HepG2 (cell line): ENCODE results near the gene HHEX. TPM values are rescaled to one million over a fixed set of nuclear protein-coding genes. Genes with fewer than 3 reads are reported as not detected.
A peak's percentile ranks its signal among the peaks of the same experiment; 100 is the strongest.

Source experiments
- ATM ChIP-seq: fragments of 450-650 bp; IDR thresholded peaks from 2 replicates; pipeline ENCODE4 v1.7.1; 2017; ENCODE audit warnings: mild to moderate bottlenecking, borderline replicate concordance
- BCL6 ChIP-seq: IDR thresholded peaks from 2 replicates; pipeline ENCODE4 v1.6.1; 2016; ENCODE audit warnings: missing genetic modification reagents, missing compliant biosample characterization
- ERF ChIP-seq: IDR thresholded peaks from 2 replicates; pipeline ENCODE4 v1.6.1; 2018; ENCODE audit warnings: missing biosample characterization, missing genetic modification reagents
- HNF4A ChIP-seq: sonication (generic); formaldehyde crosslinking; IDR thresholded peaks from 2 replicates; pipeline ENCODE4 v1.4.0; 2020; ENCODE audit warnings: missing genetic modification reagents
- IRX3 ChIP-seq: sonication (generic); formaldehyde crosslinking; IDR thresholded peaks from 2 replicates; pipeline ENCODE4 v1.8.1; 2023; ENCODE audit warnings: mild to moderate bottlenecking, low read depth, missing genetic modification reagents, borderline replicate concordance
- JUNB ChIP-seq: sonication (generic); formaldehyde crosslinking; IDR thresholded peaks from 2 replicates; pipeline ENCODE4 v1.8.0; 2022; ENCODE audit warnings: missing genetic modification reagents, mild to moderate bottlenecking, borderline replicate concordance
- MAF1 ChIP-seq: sonication (generic); formaldehyde crosslinking; IDR thresholded peaks from 2 replicates; pipeline ENCODE4 v1.5.0; 2020; ENCODE audit warnings: missing genetic modification reagents, borderline replicate concordance
- MED8 ChIP-seq: sonication (generic); formaldehyde crosslinking; IDR thresholded peaks from 2 replicates; pipeline ENCODE4 v1.8.1; 2023; ENCODE audit warnings: mild to moderate bottlenecking, missing genetic modification reagents; ENCODE audit not compliant: insufficient replicate concordance
- SNAI1 ChIP-seq: sonication (generic); formaldehyde crosslinking; IDR thresholded peaks from 2 replicates; pipeline ENCODE4 v1.5.0; 2020; ENCODE audit warnings: mild to moderate bottlenecking, missing genetic modification reagents, borderline replicate concordance
- ZFX ChIP-seq: sonication (generic); formaldehyde crosslinking; IDR thresholded peaks from 2 replicates; pipeline ENCODE4 v1.4.0; 2020; ENCODE audit warnings: mild to moderate bottlenecking, low read depth, missing genetic modification reagents, moderate library complexity
- ZIK1 ChIP-seq: sonication (generic); formaldehyde crosslinking; IDR thresholded peaks from 2 replicates; pipeline ENCODE4 v1.5.0; 2020; ENCODE audit warnings: mild to moderate bottlenecking, low read depth, missing genetic modification reagents, borderline replicate concordance
- ZNF891 ChIP-seq: sonication (generic); formaldehyde crosslinking; IDR thresholded peaks from 2 replicates; pipeline ENCODE4 v1.5.0; 2020; ENCODE audit warnings: mild to moderate bottlenecking, missing genetic modification reagents
- polyA plus RNA-seq, 8 experiments: library from polyadenylated mRNA; depleted of rRNA in 3 of 8; stranded (reverse) in 7 of 8; unstranded in 1 of 8; fragments of >200 nt; fragmentation: Illumina TruSeq in 4 of 8; extraction: Trizol in 4 of 8; gene quantifications; 2 replicates each; pipeline versions ENCODE4 v1.2.1 to v1.2.3, GENCODE V29; 2011 to 2016; ENCODE audit warnings: low read depth in 4 of 8, missing spikeins in 1 of 8, mixed read lengths in 1 of 8; ENCODE audit not compliant: insufficient read depth in 1 of 8
- total RNA-seq, 5 experiments: library from RNA; depleted of rRNA; stranded (reverse); fragments of >200 nt; fragmentation: Illumina TruSeq; extraction: Trizol; gene quantifications; 2 replicates each; pipeline ENCODE4 v1.2.3, GENCODE V29; 2016; ENCODE audit warnings: low read depth in 1 of 5
- TF ChIP-seq, protein P1 (sequence below): sonication (generic); formaldehyde crosslinking; IDR thresholded peaks from 2 replicates; pipeline ENCODE4 v1.5.1; 2020; ENCODE audit warnings: missing genetic modification reagents, mild to moderate bottlenecking, borderline replicate concordance
- TF ChIP-seq, protein P2 (sequence below): IDR thresholded peaks from 2 replicates; pipeline ENCODE4 v1.6.1; 2016
- TF ChIP-seq, protein P3 (sequence below): sonication (generic); formaldehyde crosslinking; IDR thresholded peaks from 2 replicates; pipeline ENCODE4 v1.4.0; 2020; ENCODE audit warnings: missing genetic modification reagents
- TF ChIP-seq, protein P4 (sequence below): sonication (generic); formaldehyde crosslinking; IDR thresholded peaks from 2 replicates; pipeline ENCODE4 v1.4.0; 2020; ENCODE audit warnings: mild to moderate bottlenecking, missing genetic modification reagents
- TF ChIP-seq, protein P5 (sequence below): sonication (generic); formaldehyde crosslinking; conservative IDR thresholded peaks from 2 replicates; pipeline ENCODE4 v1.8.0; 2022; ENCODE audit warnings: missing genetic modification reagents
- TF ChIP-seq, protein P6 (sequence below): sonication (generic); IDR thresholded peaks from 2 replicates; pipeline ENCODE4 v1.6.1; 2016; ENCODE audit warnings: low read depth, borderline replicate concordance

HHEX gene
- total and polyA plus RNA-seq, 2 of the 13 experiments (the other 11 are each of a cell fraction or from before 2014, with no cell fraction given) = 44.5 to 48.7 TPM

DNA sequence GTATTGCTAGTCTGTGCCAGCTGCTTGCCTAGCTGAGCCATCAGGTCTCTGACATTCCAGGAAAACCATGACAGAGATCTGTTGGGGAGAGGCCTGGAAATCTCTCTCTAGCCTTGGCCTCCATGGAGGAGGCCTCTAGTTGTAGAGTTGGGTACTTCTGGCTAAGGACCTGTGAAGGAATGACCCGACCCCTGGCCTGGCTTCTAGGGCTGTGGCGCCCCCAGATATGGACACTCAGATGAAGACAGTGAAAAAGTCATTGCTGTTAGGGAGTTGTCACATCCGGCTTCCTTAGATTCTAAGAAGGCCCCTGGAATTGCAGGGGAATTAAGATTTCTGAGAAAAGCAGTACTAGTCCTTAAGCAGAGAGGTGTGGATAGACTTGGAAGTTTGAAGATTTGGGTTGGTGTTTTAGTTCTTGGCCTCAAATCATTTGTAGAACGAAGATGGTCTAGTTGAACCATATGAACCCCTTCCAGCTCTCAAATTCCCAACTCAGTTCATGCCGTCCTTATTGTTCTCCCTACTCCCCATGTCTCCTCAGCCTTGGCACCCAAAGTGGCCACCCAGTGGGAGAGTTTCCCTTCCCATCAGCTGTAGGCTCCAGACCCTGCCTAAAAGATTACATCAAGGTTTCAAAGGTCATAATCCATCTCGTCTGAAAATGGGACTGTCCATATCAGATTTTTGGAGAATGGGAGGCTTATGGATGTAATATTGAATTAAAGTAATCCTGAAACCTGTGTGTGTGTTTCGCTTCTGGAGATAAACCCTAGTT is 7.0 kb downstream of the HHEX start (continued):
- TF ChIP-seq, protein P1, sequence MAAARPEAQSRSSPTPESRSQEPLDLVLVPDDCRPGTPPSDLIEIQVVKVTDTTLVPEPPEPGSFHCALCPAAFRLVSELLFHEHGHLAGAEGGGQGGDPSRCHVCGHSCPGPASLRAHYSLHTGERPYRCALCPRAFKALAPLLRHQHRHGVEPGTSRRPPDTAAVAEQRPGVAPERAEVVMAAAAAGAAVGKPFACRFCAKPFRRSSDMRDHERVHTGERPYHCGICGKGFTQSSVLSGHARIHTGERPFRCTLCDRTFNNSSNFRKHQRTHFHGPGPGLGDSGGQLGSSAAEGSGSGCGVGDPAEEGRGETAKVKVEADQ (CRISPR knock-in tag) = no peak
- TF ChIP-seq ZNF891 (no peak), MED8 (peak; percentile 29), MAF1 (no peak), ZFX (CRISPR knock-in tag) (peak; percentile 56), HNF4A (CRISPR knock-in tag) (peak; percentile 60), ERF (CRISPR knock-in tag) (no peak; the same call in 1 of the 2 replicates), BCL6 (CRISPR knock-in tag) (no peak), JUNB (no peak), SNAI1 (CRISPR knock-in tag) (no peak; the same call in 1 of the 2 replicates), ZIK1 (CRISPR knock-in tag) (no peak), IRX3 (CRISPR knock-in tag) (no peak), ATM (no peak)
- TF ChIP-seq, protein P2, sequence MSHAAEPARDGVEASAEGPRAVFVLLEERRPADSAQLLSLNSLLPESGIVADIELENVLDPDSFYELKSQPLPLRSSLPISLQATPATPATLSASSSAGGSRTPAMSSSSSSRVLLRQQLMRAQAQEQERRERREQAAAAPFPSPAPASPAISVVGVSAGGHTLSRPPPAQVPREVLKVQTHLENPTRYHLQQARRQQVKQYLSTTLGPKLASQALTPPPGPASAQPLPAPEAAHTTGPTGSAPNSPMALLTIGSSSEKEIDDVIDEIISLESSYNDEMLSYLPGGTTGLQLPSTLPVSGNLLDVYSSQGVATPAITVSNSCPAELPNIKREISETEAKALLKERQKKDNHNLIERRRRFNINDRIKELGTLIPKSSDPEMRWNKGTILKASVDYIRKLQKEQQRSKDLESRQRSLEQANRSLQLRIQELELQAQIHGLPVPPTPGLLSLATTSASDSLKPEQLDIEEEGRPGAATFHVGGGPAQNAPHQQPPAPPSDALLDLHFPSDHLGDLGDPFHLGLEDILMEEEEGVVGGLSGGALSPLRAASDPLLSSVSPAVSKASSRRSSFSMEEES = no peak
- TF ChIP-seq, protein P3, sequence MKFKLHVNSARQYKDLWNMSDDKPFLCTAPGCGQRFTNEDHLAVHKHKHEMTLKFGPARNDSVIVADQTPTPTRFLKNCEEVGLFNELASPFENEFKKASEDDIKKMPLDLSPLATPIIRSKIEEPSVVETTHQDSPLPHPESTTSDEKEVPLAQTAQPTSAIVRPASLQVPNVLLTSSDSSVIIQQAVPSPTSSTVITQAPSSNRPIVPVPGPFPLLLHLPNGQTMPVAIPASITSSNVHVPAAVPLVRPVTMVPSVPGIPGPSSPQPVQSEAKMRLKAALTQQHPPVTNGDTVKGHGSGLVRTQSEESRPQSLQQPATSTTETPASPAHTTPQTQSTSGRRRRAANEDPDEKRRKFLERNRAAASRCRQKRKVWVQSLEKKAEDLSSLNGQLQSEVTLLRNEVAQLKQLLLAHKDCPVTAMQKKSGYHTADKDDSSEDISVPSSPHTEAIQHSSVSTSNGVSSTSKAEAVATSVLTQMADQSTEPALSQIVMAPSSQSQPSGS = peak; percentile 51
- TF ChIP-seq, protein P4, sequence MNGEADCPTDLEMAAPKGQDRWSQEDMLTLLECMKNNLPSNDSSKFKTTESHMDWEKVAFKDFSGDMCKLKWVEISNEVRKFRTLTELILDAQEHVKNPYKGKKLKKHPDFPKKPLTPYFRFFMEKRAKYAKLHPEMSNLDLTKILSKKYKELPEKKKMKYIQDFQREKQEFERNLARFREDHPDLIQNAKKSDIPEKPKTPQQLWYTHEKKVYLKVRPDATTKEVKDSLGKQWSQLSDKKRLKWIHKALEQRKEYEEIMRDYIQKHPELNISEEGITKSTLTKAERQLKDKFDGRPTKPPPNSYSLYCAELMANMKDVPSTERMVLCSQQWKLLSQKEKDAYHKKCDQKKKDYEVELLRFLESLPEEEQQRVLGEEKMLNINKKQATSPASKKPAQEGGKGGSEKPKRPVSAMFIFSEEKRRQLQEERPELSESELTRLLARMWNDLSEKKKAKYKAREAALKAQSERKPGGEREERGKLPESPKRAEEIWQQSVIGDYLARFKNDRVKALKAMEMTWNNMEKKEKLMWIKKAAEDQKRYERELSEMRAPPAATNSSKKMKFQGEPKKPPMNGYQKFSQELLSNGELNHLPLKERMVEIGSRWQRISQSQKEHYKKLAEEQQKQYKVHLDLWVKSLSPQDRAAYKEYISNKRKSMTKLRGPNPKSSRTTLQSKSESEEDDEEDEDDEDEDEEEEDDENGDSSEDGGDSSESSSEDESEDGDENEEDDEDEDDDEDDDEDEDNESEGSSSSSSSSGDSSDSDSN (CRISPR knock-in tag) = peak; percentile 35; the same call in 1 of the 2 replicates
- TF ChIP-seq, protein P5, sequence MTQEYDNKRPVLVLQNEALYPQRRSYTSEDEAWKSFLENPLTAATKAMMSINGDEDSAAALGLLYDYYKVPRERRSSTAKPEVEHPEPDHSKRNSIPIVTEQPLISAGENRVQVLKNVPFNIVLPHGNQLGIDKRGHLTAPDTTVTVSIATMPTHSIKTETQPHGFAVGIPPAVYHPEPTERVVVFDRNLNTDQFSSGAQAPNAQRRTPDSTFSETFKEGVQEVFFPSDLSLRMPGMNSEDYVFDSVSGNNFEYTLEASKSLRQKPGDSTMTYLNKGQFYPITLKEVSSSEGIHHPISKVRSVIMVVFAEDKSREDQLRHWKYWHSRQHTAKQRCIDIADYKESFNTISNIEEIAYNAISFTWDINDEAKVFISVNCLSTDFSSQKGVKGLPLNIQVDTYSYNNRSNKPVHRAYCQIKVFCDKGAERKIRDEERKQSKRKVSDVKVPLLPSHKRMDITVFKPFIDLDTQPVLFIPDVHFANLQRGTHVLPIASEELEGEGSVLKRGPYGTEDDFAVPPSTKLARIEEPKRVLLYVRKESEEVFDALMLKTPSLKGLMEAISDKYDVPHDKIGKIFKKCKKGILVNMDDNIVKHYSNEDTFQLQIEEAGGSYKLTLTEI (CRISPR knock-in tag) = no peak
- TF ChIP-seq, protein P6, sequence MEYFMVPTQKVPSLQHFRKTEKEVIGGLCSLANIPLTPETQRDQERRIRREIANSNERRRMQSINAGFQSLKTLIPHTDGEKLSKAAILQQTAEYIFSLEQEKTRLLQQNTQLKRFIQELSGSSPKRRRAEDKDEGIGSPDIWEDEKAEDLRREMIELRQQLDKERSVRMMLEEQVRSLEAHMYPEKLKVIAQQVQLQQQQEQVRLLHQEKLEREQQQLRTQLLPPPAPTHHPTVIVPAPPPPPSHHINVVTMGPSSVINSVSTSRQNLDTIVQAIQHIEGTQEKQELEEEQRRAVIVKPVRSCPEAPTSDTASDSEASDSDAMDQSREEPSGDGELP = peak; percentile 86
